ENCODE measurements around the gene TSPAN14. TPM values are rescaled to one million over a fixed set of nuclear protein-coding genes. Genes with fewer than 3 reads are reported as not detected.
A peak's percentile ranks its signal among the peaks of the same experiment; 100 is the strongest.

TSPAN14 gene
- total and polyA plus RNA-seq, 10 of the 15 experiments (the other 5 are each of a cell fraction or from before 2014, with no cell fraction given): 2.5 to 31.7 (median 17.9) TPM

DNA sequence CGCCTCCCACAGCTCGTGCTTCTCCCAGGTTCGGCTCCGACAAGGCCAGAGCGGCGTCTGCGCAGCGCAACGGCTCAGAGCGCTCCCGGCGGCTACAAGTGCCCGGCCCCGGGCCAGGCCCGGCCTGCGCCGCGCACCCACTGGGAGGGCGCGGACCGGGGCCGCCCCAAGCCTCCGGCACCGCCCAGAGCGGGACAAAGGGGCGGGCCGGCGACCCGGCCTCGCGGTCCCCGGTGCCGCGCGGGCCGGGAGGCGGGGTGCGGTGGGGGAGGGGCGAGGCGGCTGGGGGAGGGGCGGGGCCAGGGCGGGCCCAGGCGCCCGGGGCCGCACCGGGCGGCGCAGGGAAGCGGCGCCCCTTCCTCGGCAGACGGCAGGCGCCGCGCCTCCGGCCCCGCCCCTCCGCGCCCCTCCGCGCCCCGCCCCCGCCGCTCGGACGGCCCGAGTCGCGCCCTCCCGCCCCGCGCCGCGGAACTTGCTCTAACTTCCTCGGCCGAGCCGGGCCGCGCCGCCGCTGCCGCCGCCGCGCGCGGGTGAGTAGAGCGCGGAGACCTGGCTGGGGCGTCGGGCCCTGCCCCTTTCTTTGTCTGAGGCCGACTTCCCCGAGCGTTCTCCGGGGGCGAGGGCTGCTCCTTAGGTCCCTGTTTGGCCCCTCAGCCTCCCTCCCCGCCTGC, at the start of gene TSPAN14 (continued):
- no peak for TF ChIP-seq SRF (IDR thresholded peaks at IDR 0.05; ENCODE audit: low read depth in 2 of 2, low read length in 2 of 2)
- 0 out of 2 replicates have a peak, but pooled peaks have one; percentile 28 for TF ChIP-seq LARP7 (IDR thresholded peaks at IDR 0.05)
- TF ChIP-seq POLR2AphosphoS2 (IDR thresholded peaks at IDR 0.05; ENCODE audit: low read depth, low read length): peak; percentile 65; the same call in 1 of the 2 replicates
- peak; percentile 10 to 23; a peak in 2 of 4 replicates for TF ChIP-seq BHLHE40 (IDR thresholded peaks at IDR 0.05; ENCODE audit: borderline replicate concordance in 1 of 2, low read depth in 2 of 2, low read length in 1 of 2)
- peak; percentile 74 for TF ChIP-seq POLR2A (IDR thresholded peaks at IDR 0.05; ENCODE audit: low read depth, low read length)
- TF ChIP-seq TAF1 (IDR thresholded peaks at IDR 0.05; ENCODE audit: borderline replicate concordance, low read depth, low read length): peak; percentile 28; the same call in 1 of the 2 replicates
- no peak for TF ChIP-seq HDAC6 (IDR thresholded peaks at IDR 0.05; ENCODE audit: unreplicated experiment)
- peak; percentile 24; the same call in 1 of the 2 replicates for TF ChIP-seq RB1 (IDR thresholded peaks at IDR 0.05; ENCODE audit: borderline replicate concordance)
- peak in 1 of 2 experiments; percentile 45; a peak in 1 of 3 replicates for TF ChIP-seq EGR1 (IDR thresholded peaks at IDR 0.05; ENCODE audit: borderline replicate concordance in 1 of 2, low read depth in 2 of 2, low read length in 2 of 2)
- TF ChIP-seq, protein P1, sequence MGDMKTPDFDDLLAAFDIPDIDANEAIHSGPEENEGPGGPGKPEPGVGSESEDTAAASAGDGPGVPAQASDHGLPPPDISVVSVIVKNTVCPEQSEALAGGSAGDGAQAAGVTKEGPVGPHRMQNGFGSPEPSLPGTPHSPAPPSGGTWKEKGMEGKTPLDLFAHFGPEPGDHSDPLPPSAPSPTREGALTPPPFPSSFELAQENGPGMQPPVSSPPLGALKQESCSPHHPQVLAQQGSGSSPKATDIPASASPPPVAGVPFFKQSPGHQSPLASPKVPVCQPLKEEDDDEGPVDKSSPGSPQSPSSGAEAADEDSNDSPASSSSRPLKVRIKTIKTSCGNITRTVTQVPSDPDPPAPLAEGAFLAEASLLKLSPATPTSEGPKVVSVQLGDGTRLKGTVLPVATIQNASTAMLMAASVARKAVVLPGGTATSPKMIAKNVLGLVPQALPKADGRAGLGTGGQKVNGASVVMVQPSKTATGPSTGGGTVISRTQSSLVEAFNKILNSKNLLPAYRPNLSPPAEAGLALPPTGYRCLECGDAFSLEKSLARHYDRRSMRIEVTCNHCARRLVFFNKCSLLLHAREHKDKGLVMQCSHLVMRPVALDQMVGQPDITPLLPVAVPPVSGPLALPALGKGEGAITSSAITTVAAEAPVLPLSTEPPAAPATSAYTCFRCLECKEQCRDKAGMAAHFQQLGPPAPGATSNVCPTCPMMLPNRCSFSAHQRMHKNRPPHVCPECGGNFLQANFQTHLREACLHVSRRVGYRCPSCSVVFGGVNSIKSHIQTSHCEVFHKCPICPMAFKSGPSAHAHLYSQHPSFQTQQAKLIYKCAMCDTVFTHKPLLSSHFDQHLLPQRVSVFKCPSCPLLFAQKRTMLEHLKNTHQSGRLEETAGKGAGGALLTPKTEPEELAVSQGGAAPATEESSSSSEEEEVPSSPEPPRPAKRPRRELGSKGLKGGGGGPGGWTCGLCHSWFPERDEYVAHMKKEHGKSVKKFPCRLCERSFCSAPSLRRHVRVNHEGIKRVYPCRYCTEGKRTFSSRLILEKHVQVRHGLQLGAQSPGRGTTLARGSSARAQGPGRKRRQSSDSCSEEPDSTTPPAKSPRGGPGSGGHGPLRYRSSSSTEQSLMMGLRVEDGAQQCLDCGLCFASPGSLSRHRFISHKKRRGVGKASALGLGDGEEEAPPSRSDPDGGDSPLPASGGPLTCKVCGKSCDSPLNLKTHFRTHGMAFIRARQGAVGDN (IDR thresholded peaks at IDR 0.05): peak; percentile 60
- 0 out of 2 replicates have a peak, but pooled peaks have one; percentile 31 for TF ChIP-seq NRF1 (conservative IDR thresholded peaks at IDR 0.05; ENCODE audit: low read depth, low read length)
- TF ChIP-seq MYC (IDR thresholded peaks at IDR 0.05; ENCODE audit: insufficient read depth, insufficient read length, insufficient replicate concordance, low read length, severe bottlenecking): no peak
- TF ChIP-seq, protein P2, sequence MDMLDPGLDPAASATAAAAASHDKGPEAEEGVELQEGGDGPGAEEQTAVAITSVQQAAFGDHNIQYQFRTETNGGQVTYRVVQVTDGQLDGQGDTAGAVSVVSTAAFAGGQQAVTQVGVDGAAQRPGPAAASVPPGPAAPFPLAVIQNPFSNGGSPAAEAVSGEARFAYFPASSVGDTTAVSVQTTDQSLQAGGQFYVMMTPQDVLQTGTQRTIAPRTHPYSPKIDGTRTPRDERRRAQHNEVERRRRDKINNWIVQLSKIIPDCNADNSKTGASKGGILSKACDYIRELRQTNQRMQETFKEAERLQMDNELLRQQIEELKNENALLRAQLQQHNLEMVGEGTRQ (IDR thresholded peaks at IDR 0.05; ENCODE audit: borderline replicate concordance, low read depth, low read length): no peak
- TF ChIP-seq BACH1 (IDR thresholded peaks at IDR 0.05; ENCODE audit: borderline replicate concordance): 0 out of 2 replicates have a peak, but pooled peaks have one; percentile 37
- TF ChIP-seq SMAD5 (IDR thresholded peaks at IDR 0.05; ENCODE audit: low read depth): no peak
- no peak for TF ChIP-seq TCF7 (IDR thresholded peaks at IDR 0.05; ENCODE audit: borderline replicate concordance)
- TF ChIP-seq POLR2AphosphoS5 (IDR thresholded peaks at IDR 0.05; ENCODE audit: low read length): peak; percentile 44; the same call in 1 of the 2 replicates
